Heart left ventricle (tissue), 16 donors: ENCODE data around the gene DHCR7. TPM values are rescaled to one million over a fixed set of nuclear protein-coding genes. Genes with fewer than 3 reads are reported as not detected.

Experiments used
- ATAC-seq, 4 donors: fragments of 200-7000 bp; cut with Tn5 transposase; one replicate each; pipeline ENCODE4 v1.9.1; 2020 to 2022; ENCODE audit warnings: moderate library complexity in 4 of 4, mild to moderate bottlenecking in 3 of 4, moderate number of reproducible peaks in 1 of 4
- DNase-seq, 5 donors: peaks; one replicate each; pipeline ENCODE4 v3.0.0-alpha.2; 2020
- H3K27ac ChIP-seq, 12 donors: fragments of 200-600 bp; sonication (generic) in 4 of 12; one replicate each; pipeline versions ENCODE4 v1.5.0 to v1.8.0; 2016 to 2022; ENCODE audit warnings: mild to moderate bottlenecking in 2 of 12
- H3K27me3 ChIP-seq, 9 donors: fragments of 200-600 bp; sonication (generic) in 2 of 9; one replicate each; pipeline versions ENCODE4 v1.5.1 to v1.8.0; 2016 to 2022; ENCODE audit warnings: mild to moderate bottlenecking in 3 of 9
- H3K36me3 ChIP-seq, 9 donors: fragments of 200-600 bp; sonication (generic) in 2 of 9; one replicate each; pipeline versions ENCODE4 v1.5.0 to v1.8.0; 2018 to 2022; ENCODE audit warnings: mild to moderate bottlenecking in 2 of 9
- H3K4me1 ChIP-seq, 12 donors: fragments of 200-600 bp; sonication (generic) in 4 of 12; one replicate each; pipeline versions ENCODE4 v1.5.0 to v1.8.0; 2016 to 2022; ENCODE audit warnings: mild to moderate bottlenecking in 3 of 12
- H3K4me3 ChIP-seq, 12 donors: fragments of 200-600 bp; sonication (generic) in 4 of 12; one replicate each; pipeline versions ENCODE4 v1.5.0 to v1.8.0; 2017 to 2022; ENCODE audit warnings: mild to moderate bottlenecking in 9 of 12, moderate library complexity in 4 of 12
- H3K9me3 ChIP-seq, 12 donors: fragments of 200-600 bp; sonication (generic) in 4 of 12; one replicate each; pipeline versions ENCODE4 v1.5.0 to v1.8.0; 2016 to 2022; ENCODE audit warnings: mild to moderate bottlenecking in 1 of 12
- POLR2A ChIP-seq, 2 donors: fragments of 450-650 bp; IDR thresholded peaks; one replicate each; pipeline ENCODE4 v1.6.1; 2017; ENCODE audit warnings: antibody characterized with exemption in 2 of 2, mild to moderate bottlenecking in 2 of 2, moderate library complexity in 2 of 2
- WGBS, 4 donors: extraction: QIAGEN DNeasy Blood & Tissue Kit in 2 of 4; methylation state at CpG; one replicate each; pipeline versions ENCODE4 v1.1.5 to v1.1.7; 2013 to 2018; 5-methylcytosine and 5-hydroxymethylcytosine counted together
- intact Hi-C, 10 donors: fragments of 100-400 bp; cut with DNase I; formaldehyde crosslinking; loops; one replicate each; pipeline versions ENCODE4 v1.11.1 to v1.14.2; 2022
- polyA plus RNA-seq, 2 donors: library from polyadenylated mRNA; stranded (reverse); fragments of 200-250 nt; gene quantifications; one replicate each; pipeline ENCODE4 v1.2.3, GENCODE V29; 2013
- total RNA-seq, 9 donors: library from RNA; depleted of rRNA in 2 of 9; stranded (reverse); fragments of >200 nt in 2 of 9; fragmentation: NEBNext Ultra II Directional in 3 of 9; extraction: Animal tissue kit (Norgen Biotek cat#: 25700) in 3 of 9; gene quantifications; one replicate each; pipeline versions ENCODE4 v1.1.0 to v1.2.4, GENCODE V29; 2016 to 2023
- TF ChIP-seq, protein P1 (sequence below), 12 donors: fragments of 200-600 bp; sonication (generic) in 4 of 12; IDR thresholded peaks; one replicate each; pipeline versions ENCODE4 v1.5.0 to v1.8.0; 2018 to 2022; ENCODE audit warnings: antibody characterized with exemption in 12 of 12, mild to moderate bottlenecking in 5 of 12
- donor health status: ischemic (EF 13 %, LVEDD 7.1; RV severe dilation, severe dysfunction).
- donor health status: healthy with polysubstance abuse.
- donor health status: DM: no; HTN: yes; CAD: no.
- donor health status: DM: no; HTN: no; CAD: no.
- donor health status: ischemic (EF 25% LVEDD 6.9; RV normal size, moderate dysfunction).
- donor health status: ischemic (EF 25% LVEDD 5.7; RV mildly dilated, moderate dysfunction).
- donor health status: healthy.
- donor health status: DM: yes; HTN: yes; CAD: no.
- donor health status: ischemic (EF 35%, LVEDD 5.7; RV mildly dilated, moderate dysfunction).
- donor health status: nonischemic (EF 11% LVEDD 7.7; RV severe dilation, severe dysfunction).
- donor health status: DM: yes; HTN: yes; CAD: no.
- donor health status: PGD.
- donor health status: ischemic (EF 29% LVEDD 5.4; RV normal size, mild dysfunction).
- donor health status: nonischemic (EF 23%, LVEDD 6.1; RV moderate dilation, normal function).

DHCR7 gene
- total and polyA plus RNA-seq, 11 donors = 12.6 to 44.5 (median 25.8) TPM

GRCh38 chr11:71476926-71477640 lies 28.9 kb upstream of the DHCR7 start:
- no peaks in the 10 kb centered on the region for H3K9me3 ChIP-seq
- no peaks in the 10 kb centered on the region for H3K4me1 ChIP-seq
- WGBS, 4 donors = 92 to 98% (median 93%) methylated on average over 34 of the region's 34 CpGs
- H3K36me3 ChIP-seq = peaks cover 0 to 99% (median 90%) of the 10 kb centered on the region in 9 donors
- TF ChIP-seq, protein P1, sequence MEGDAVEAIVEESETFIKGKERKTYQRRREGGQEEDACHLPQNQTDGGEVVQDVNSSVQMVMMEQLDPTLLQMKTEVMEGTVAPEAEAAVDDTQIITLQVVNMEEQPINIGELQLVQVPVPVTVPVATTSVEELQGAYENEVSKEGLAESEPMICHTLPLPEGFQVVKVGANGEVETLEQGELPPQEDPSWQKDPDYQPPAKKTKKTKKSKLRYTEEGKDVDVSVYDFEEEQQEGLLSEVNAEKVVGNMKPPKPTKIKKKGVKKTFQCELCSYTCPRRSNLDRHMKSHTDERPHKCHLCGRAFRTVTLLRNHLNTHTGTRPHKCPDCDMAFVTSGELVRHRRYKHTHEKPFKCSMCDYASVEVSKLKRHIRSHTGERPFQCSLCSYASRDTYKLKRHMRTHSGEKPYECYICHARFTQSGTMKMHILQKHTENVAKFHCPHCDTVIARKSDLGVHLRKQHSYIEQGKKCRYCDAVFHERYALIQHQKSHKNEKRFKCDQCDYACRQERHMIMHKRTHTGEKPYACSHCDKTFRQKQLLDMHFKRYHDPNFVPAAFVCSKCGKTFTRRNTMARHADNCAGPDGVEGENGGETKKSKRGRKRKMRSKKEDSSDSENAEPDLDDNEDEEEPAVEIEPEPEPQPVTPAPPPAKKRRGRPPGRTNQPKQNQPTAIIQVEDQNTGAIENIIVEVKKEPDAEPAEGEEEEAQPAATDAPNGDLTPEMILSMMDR (IDR thresholded peaks at IDR 0.05) = no peak
- TF ChIP-seq POLR2A (IDR thresholded peaks at IDR 0.05) = no peak
- DNase-seq = no peak
- ATAC-seq = no peak
- H3K27me3 ChIP-seq = no peaks in the 10 kb centered on the region
- no peak overlapping the region for H3K27ac ChIP-seq
- no peak overlapping the region for H3K4me3 ChIP-seq
- intact Hi-C loops = no loop called here

DNA sequence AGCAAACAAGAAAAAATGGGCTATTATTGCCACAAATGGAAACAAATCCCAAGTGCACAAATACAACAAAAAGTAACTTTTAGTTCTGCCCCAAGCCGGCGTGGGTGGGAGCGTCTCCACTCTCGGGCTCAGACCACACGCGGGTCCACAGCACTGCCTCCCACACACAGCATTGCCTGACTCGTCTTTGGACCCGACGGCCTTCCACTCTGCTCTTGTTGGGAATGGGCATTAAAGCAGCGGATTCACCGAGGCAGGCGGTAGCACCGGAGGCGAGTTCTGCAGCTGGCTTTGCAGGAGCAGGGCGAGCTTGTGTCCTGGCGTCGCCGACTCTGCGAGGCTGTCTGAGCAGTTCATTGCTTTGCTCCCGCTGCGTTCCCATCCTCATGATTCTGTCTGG lies 27.8 kb upstream of the DHCR7 start:
- DNase-seq = no peak
- 95 to 98% (median 96%) methylated on average over 21 of the region's 21 CpGs for WGBS, 4 donors
- no peak for ATAC-seq
- Histone ChIP-seq H3K27ac (no peak overlapping the region), H3K4me3 (no peak overlapping the region), H3K36me3 (peaks cover 0 to 97% (median 89%) of the 10 kb centered on the region in 9 donors), H3K4me1 (no peaks in the 10 kb centered on the region), H3K27me3 (no peaks in the 10 kb centered on the region), H3K9me3 (no peaks in the 10 kb centered on the region)
- TF ChIP-seq POLR2A (IDR thresholded peaks at IDR 0.05) = no peak
- TF ChIP-seq, protein P1 (IDR thresholded peaks at IDR 0.05) = no peak
- intact Hi-C loops = no loop called here

DNA sequence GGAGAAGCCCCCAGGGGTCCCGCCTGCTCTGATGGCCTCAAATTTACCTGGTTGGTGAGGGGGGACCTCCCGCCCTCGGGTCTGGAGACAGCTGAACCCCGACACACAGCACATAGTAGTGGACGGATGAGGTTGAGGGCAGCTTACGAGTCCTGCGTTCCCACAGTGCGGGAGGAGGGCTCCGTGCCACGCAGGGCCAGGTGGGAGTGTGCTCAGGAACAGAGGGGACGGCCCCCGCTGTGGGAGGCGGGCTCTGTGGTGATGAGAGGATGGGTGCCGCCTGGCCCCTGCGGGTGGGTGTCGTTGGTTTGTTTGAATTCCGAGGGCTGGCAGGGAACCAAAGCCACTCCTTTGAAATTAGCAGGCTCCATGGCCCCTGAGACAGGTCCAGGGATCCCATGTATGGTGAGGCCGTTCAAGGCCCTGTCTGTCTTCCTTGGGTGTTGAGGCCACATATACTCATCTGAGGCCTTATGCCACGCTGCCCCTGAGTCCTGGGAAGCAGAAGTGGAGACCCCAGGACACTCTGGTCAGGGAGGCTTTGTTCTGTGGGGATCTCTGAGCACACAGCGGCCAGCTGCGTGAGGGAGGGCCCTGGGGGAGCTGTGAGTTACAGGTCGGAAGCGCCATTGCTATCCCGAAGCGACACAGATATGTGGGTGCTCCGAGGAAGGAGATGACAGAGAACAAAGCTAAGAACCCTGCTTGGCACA lies 26.7 kb upstream of the DHCR7 start:
- Histone ChIP-seq H3K4me3 (no peak overlapping the region), H3K27ac (no peak overlapping the region), H3K4me1 (no peaks in the 10 kb centered on the region), H3K36me3 (peaks cover 0 to 86% (median 79%) of the 10 kb centered on the region in 9 donors), H3K9me3 (no peaks in the 10 kb centered on the region), H3K27me3 (no peaks in the 10 kb centered on the region)
- intact Hi-C loops = no loop called here
- DNase-seq (no peak), ATAC-seq (no peak)
- TF ChIP-seq, protein P1 (IDR thresholded peaks at IDR 0.05) = no peak
- TF ChIP-seq POLR2A (IDR thresholded peaks at IDR 0.05) = no peak
- WGBS, 4 donors = 93 to 96% (median 95%) methylated on average over 25 to 26 of the region's 26 CpGs

DNA sequence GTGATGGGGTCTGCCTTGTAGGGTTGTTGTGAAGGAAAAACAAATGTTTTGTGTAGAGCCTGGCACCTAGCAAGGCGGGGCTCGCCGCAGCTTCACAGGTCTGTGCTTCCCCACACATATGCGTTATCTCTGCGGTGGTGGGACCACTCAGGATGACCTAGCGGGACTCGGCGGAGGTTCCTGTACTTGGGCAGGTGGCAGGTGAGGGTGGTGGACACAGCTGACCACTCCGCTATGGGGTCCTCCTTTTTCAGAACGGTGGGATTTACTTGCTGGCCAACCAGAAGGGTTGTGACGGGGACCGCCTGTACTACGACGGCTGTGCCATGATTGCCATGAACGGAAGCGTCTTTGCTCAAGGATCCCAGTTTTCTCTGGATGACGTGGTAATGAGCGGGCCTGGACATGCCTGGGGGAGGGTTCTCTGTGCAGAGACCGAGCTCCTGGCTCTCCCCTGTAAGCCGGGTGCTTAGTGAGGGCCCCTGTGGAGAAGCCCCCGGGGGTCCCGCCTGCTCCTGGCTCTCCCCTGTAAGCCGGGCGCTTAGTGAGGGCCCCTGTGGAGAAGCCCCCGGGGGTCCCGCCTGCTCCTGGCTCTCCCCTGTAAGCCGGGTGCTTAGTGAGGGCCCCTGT lies 26.1 kb upstream of the DHCR7 start:
- Histone ChIP-seq H3K9me3 (no peaks in the 10 kb centered on the region), H3K36me3 (peaks cover 0 to 80% (median 72%) of the 10 kb centered on the region in 9 donors), H3K27me3 (no peaks in the 10 kb centered on the region), H3K27ac (no peak overlapping the region), H3K4me1 (no peaks in the 10 kb centered on the region), H3K4me3 (no peak overlapping the region)
- TF ChIP-seq, protein P1 (IDR thresholded peaks at IDR 0.05) = no peak
- TF ChIP-seq POLR2A (IDR thresholded peaks at IDR 0.05) = no peak
- WGBS, 4 donors = 94 to 97% (median 96%) methylated on average over 23 to 27 of the region's 27 CpGs
- no peak for ATAC-seq
- no peak for DNase-seq
- intact Hi-C loops = no loop called here
